MCF 10A (cell line): ENCODE measurements around the gene ICA1L. TPM values are rescaled to one million over a fixed set of nuclear protein-coding genes. Genes with fewer than 3 reads are reported as not detected.
A peak's percentile ranks its signal among the peaks of the same experiment; 100 is the strongest.
"Not testable (repeated sequence)": the region's sequence is repeated elsewhere in the genome, so short reads cannot be mapped to it uniquely, and the experiment has no call there.

ENCODE experiments used
- BruUV-seq: library from RNA; stranded (reverse); fragments of 400-500 nt; replicated peaks from 2 replicates; lab custom pipeline; 2021; lab: Mats Ljungman, UMichigan
- CTCF ChIA-PET: fragments of 300-600 bp; sonication (Branson Sonifier 250); formaldehyde crosslinking; extraction: SDS; loops from one replicate; lab custom pipeline; 2021; ENCODE audit warnings: antibody characterized with exemption, inconsistent platforms; lab: Yijun Ruan, JAX
- POLR2A ChIA-PET: fragments of 300-600, 350-650 bp; sonication (Branson Sonifier 250); formaldehyde crosslinking; extraction: SDS; loops from one replicate; lab custom pipeline; 2020; ENCODE audit warnings: antibody characterized with exemption, inconsistent platforms; lab: Yijun Ruan, JAX
- DNase-seq: peaks from one replicate; pipeline ENCODE4 v3.0.0-alpha.2; 2018; ENCODE audit not compliant: unreplicated experiment
- H3K27ac Mint-ChIP-seq: one replicate; pipeline ENCODE4 v1.8.0; 2022; ENCODE audit warnings: mild to moderate bottlenecking, low read depth, mixed read lengths; ENCODE audit not compliant: unreplicated experiment
- H3K27me3 Mint-ChIP-seq: one replicate; pipeline ENCODE4 v1.8.0; 2022; ENCODE audit warnings: mixed read lengths; ENCODE audit not compliant: insufficient read depth, unreplicated experiment
- H3K36me3 Mint-ChIP-seq: one replicate; pipeline ENCODE4 v1.8.0; 2022; ENCODE audit warnings: mild to moderate bottlenecking, moderate library complexity, mixed read lengths; ENCODE audit not compliant: insufficient read depth, unreplicated experiment
- H3K4me1 Mint-ChIP-seq: one replicate; pipeline ENCODE4 v1.8.0; 2022; ENCODE audit warnings: mixed read lengths; ENCODE audit not compliant: insufficient read depth, unreplicated experiment
- H3K4me3 Mint-ChIP-seq: one replicate; pipeline ENCODE4 v1.8.0; 2022; ENCODE audit warnings: mild to moderate bottlenecking, moderate library complexity, mixed read lengths; ENCODE audit not compliant: unreplicated experiment
- H3K9me3 Mint-ChIP-seq: one replicate; pipeline ENCODE4 v1.8.0; 2022; ENCODE audit warnings: mixed read lengths; ENCODE audit not compliant: unreplicated experiment
- CTCF ChIP-seq: fragments of 200-600 bp; IDR thresholded peaks from one replicate; pipeline ENCODE4 v1.8.0; 2022; ENCODE audit warnings: antibody characterized with exemption, mild to moderate bottlenecking; ENCODE audit not compliant: unreplicated experiment
- intact Hi-C: fragments of 100-400 bp; cut with micrococcal nuclease; formaldehyde crosslinking; loops from 2 replicates; pipeline ENCODE4 v1.14.1; 2022
- total RNA-seq: library from RNA; stranded (reverse); gene quantifications from 2 replicates; pipeline ENCODE4 v1.2.3, GENCODE V29; 2022

The ICA1L gene
- total RNA-seq, 1 experiment from 2014 or later, result 6.5 TPM

- no peaks in the 10 kb centered on the region for H3K9me3 Mint-ChIP-seq
- H3K36me3 Mint-ChIP-seq, result no peaks in the 10 kb centered on the region
- intact Hi-C loops, result loop anchor here (1.0 to 10.0 kb wide), 6 partner anchors 40 to 945 kb away; partner anchors contain the start of gene FAM117B
- ChIA-PET CTCF (interaction anchor here (0.6 to 6.7 kb wide), 2 partner anchors 94 to 281 kb away, joined by 3 to 43 read pairs; no protein-coding TSS in a partner anchor), POLR2A (interaction anchor here (0.5 to 4.1 kb wide), 16 partner anchors 10 to 282 kb away, joined by 3 to 27 read pairs (median 3); partner anchors contain the start of genes CARF, FAM117B and WDR12)
- DNase-seq, result peak; percentile 86
- peak overlapping the region; percentile 57 for H3K27ac Mint-ChIP-seq
- H3K4me1 Mint-ChIP-seq, result peaks cover 5% of the 10 kb centered on the region
- no peaks in the 10 kb centered on the region for H3K27me3 Mint-ChIP-seq
- BruUV-seq, result TSS peak; percentile 92
- peak overlapping the region; percentile 72 for H3K4me3 Mint-ChIP-seq
- TF ChIP-seq CTCF, result peak; percentile 52
Observed at GRCh38 chr2:202870431-202871299, 901 bp downstream of the ICA1L start.

DNA sequence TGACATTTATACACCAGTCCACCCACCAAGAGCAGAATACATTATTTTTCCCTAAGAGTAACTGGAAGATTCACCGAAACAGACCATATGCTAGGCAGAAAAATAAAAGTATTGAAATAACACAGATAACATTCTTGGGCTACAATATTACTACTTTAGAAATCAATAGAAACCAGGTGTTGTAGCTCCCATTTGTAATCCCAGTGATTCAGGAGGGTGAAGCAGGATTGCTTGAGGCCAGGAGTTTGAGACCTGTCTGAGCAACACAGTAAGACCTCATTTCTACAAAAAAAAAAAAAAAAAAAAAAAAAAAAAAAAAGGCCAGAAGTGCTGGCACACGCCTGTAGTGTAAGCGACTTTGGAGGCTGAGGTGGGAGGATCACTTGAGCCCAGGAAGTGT, 9.6 kb downstream of the ICA1L start:
- CTCF ChIA-PET, result interaction anchor here (2.0 kb wide), 1 partner anchor 273 kb away, joined by 7 read pairs; no protein-coding TSS in a partner anchor
- POLR2A ChIA-PET, result interaction anchor here (0.7 kb wide), 1 partner anchor 207 kb away, joined by 3 read pairs; no protein-coding TSS in a partner anchor
- TF ChIP-seq CTCF, result no peak

DNA sequence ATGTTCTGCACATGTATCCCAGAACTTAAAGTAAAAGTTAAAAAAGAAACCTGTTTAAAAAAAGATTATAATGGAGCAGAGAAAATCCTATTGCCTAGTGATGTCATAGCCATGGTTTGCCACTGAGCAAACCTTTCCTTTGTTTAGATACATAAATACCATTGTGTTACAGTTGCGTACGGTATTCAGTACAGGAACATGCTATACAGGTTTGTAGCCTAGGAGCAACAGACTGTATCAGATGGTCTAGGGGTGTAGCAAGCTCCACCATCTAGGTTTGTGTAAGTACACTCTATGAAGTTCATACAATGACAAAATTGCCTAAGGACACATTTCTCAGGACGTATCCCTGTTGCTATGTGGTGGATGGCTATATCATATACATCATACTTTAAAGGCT, 13.0 kb downstream of the ICA1L start:
- CTCF ChIA-PET, result no interaction called here
- no peaks in the 10 kb centered on the region for H3K36me3 Mint-ChIP-seq
- no TSS peak for BruUV-seq
- no peak for TF ChIP-seq CTCF
- intact Hi-C loops, result no loop called here
- H3K4me3 Mint-ChIP-seq, result no peak overlapping the region
- no peaks in the 10 kb centered on the region for H3K4me1 Mint-ChIP-seq
- no peak for DNase-seq
- POLR2A ChIA-PET, result no interaction called here
- no peaks in the 10 kb centered on the region for H3K27me3 Mint-ChIP-seq
- no peak overlapping the region for H3K27ac Mint-ChIP-seq
- H3K9me3 Mint-ChIP-seq, result no peaks in the 10 kb centered on the region

More for the DNA sequence above, 9.6 kb downstream of the ICA1L start:
- Mint-ChIP-seq H3K4me3 (no peak overlapping the region), H3K27ac (no peak overlapping the region), H3K27me3 (no peaks in the 10 kb centered on the region), H3K36me3 (no peaks in the 10 kb centered on the region), H3K9me3 (no peaks in the 10 kb centered on the region), H3K4me1 (no peaks in the 10 kb centered on the region)
- no peak for DNase-seq
- no TSS peak for BruUV-seq
- intact Hi-C loops, result no loop called here

GRCh38 chr2:202849343-202849742, 22.2 kb downstream of the ICA1L start:
- DNase-seq, H3K4me3 Mint-ChIP-seq, BruUV-seq, H3K4me1 Mint-ChIP-seq, H3K9me3 Mint-ChIP-seq, H3K27me3 Mint-ChIP-seq, H3K27ac Mint-ChIP-seq, intact Hi-C loops, H3K36me3 Mint-ChIP-seq: not testable (repeated sequence)
- POLR2A ChIA-PET, result interaction anchor here (0.6 to 0.7 kb wide), 2 partner anchors 15 to 238 kb away, joined by 3 read pairs; no protein-coding TSS in a partner anchor
- CTCF ChIA-PET, result interaction anchor here (0.7 to 1.4 kb wide), 2 partner anchors 9 to 212 kb away, joined by 3 read pairs; no protein-coding TSS in a partner anchor
